Endothelial cell (in vitro differentiated cells): Measurements from ENCODE around the gene CAMKK2. TPM values are rescaled to one million over a fixed set of nuclear protein-coding genes. Genes with fewer than 3 reads are reported as not detected.

Experiments used
- DNase-seq: peaks from one replicate; pipeline ENCODE4 v3.0.0; 2021; ENCODE audit warnings: low spot score
- H3K27ac Mint-ChIP-seq: one replicate; pipeline ENCODE4 v1.8.0; 2021; ENCODE audit warnings: mixed read lengths, inconsistent platforms; ENCODE audit not compliant: unreplicated experiment
- H3K27me3 Mint-ChIP-seq: one replicate; pipeline ENCODE4 v1.8.0; 2021; ENCODE audit warnings: mild to moderate bottlenecking, moderate library complexity, mixed read lengths, inconsistent platforms; ENCODE audit not compliant: unreplicated experiment
- H3K36me3 Mint-ChIP-seq: one replicate; pipeline ENCODE4 v1.8.0; 2021; ENCODE audit warnings: mild to moderate bottlenecking, low read depth, mixed read lengths, inconsistent platforms; ENCODE audit not compliant: unreplicated experiment
- H3K4me1 Mint-ChIP-seq: one replicate; pipeline ENCODE4 v1.8.0; 2021; ENCODE audit warnings: mild to moderate bottlenecking, mixed read lengths, inconsistent platforms; ENCODE audit not compliant: unreplicated experiment
- H3K4me3 Mint-ChIP-seq: one replicate; pipeline ENCODE4 v1.8.0; 2021; ENCODE audit warnings: mild to moderate bottlenecking, mixed read lengths, inconsistent platforms; ENCODE audit not compliant: unreplicated experiment
- H3K9me3 Mint-ChIP-seq: one replicate; pipeline ENCODE4 v1.8.0; 2021; ENCODE audit warnings: mixed read lengths, inconsistent platforms; ENCODE audit not compliant: unreplicated experiment
- total RNA-seq: library from RNA; stranded (reverse); fragmentation: NEBNext Ultra II Directional; extraction: Animal tissue kit (Norgen Biotek cat#: 25700); gene quantifications from one replicate; pipeline ENCODE4 v1.2.1, GENCODE V29; 2021; ENCODE audit not compliant: unreplicated experiment
- TF ChIP-seq, protein P1 (sequence below): fragments of 200-600 bp; sonication (generic); IDR thresholded peaks from one replicate; pipeline ENCODE4 v1.5.0; 2021; ENCODE audit warnings: antibody characterized with exemption; ENCODE audit not compliant: unreplicated experiment

Gene CAMKK2
- total RNA-seq, 1 donor from 2014 or later: 44.5 TPM

DNA sequence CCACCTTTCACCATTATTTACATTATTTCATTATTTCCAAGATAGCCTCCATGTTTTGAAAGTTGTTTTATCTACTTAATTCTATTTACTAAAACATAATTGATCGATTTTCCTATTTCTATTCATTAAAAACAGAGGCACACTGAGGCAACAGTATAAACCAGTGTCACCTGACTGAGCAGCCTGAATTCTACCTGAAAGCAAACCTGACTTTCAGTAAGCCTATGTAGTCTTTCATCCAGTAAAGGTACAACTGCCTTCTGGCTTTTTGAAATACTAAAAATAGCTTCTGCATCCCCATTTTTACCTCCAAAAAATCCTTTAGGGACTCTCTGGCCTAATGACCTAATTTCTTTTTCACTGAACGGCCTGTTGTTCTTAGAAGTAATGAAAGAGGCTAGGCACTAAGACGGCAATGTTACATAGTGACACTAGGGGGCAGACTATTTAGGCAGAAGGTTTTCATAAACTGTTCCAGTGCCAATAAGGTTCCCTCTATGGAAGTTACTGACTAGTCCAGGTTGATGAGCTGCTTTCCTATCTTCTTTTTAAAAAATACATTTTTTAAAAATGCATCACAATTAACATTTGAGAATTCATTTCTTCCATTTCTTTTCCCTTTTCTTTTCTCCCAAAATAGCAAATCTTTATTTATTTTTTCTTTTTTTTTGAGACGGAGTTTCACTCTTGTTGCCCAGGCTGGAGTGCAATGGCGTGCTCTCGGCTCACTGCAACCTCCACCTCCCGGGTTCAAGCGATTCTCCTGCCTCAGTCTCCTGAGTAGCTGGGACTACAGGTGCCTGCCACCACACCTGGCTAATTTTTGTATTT, 38.2 kb upstream of the CAMKK2 start:
- Mint-ChIP-seq H3K27ac (no peak overlapping the region), H3K9me3 (no peaks in the 10 kb centered on the region), H3K36me3 (peaks cover 12% of the 10 kb centered on the region), H3K27me3 (no peaks in the 10 kb centered on the region), H3K4me1 (no peaks in the 10 kb centered on the region), H3K4me3 (no peak overlapping the region)
- peak; percentile 22 for DNase-seq
- TF ChIP-seq, protein P1, sequence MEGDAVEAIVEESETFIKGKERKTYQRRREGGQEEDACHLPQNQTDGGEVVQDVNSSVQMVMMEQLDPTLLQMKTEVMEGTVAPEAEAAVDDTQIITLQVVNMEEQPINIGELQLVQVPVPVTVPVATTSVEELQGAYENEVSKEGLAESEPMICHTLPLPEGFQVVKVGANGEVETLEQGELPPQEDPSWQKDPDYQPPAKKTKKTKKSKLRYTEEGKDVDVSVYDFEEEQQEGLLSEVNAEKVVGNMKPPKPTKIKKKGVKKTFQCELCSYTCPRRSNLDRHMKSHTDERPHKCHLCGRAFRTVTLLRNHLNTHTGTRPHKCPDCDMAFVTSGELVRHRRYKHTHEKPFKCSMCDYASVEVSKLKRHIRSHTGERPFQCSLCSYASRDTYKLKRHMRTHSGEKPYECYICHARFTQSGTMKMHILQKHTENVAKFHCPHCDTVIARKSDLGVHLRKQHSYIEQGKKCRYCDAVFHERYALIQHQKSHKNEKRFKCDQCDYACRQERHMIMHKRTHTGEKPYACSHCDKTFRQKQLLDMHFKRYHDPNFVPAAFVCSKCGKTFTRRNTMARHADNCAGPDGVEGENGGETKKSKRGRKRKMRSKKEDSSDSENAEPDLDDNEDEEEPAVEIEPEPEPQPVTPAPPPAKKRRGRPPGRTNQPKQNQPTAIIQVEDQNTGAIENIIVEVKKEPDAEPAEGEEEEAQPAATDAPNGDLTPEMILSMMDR: peak; percentile 87

DNA sequence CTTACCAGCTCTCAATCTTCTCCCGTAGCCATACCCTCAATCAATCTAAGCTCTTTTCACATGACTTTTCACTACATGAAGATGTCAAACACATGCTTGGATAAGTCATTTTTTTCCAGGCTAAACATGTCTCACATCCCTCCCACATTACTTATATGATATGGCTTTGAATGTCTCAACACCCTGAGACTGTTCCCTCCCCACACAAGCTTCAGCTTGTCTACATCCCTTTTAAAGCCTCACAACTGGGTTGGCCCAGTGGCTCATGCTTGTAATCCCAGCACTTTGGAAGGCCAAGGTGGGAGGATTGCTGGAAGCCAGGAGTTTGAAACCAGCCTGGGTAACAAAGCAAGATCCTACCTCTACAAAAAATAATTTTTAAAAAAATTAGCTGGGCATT, 37.2 kb upstream of the CAMKK2 start:
- Mint-ChIP-seq H3K4me3 (no peak overlapping the region), H3K4me1 (no peaks in the 10 kb centered on the region), H3K27ac (no peak overlapping the region), H3K27me3 (no peaks in the 10 kb centered on the region), H3K36me3 (peaks cover 15% of the 10 kb centered on the region), H3K9me3 (no peaks in the 10 kb centered on the region)
- no peak for DNase-seq
- TF ChIP-seq, protein P1: no peak

DNA sequence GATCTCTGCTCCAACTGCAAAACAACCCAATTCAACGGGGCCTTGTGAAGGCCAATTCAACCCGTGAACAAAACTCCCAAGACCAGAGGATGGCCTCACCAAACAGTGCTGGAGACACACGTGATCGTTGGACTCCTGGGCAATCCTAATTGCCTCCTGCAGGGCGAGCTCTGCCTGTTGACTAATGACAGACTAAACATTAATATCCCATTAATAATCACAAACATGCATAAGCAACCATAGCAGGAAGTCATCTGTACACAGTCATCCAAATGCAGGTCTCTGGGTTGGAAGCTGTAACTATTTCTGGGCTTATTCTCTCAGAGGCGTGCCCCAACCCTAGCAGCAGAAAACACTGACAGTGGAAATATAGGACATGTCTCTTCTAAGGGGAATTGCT, 34.7 kb upstream of the CAMKK2 start:
- Mint-ChIP-seq H3K9me3 (no peaks in the 10 kb centered on the region), H3K36me3 (peaks cover 33% of the 10 kb centered on the region), H3K4me3 (no peak overlapping the region), H3K4me1 (no peaks in the 10 kb centered on the region), H3K27me3 (peaks cover 1% of the 10 kb centered on the region), H3K27ac (no peak overlapping the region)
- TF ChIP-seq, protein P1: no peak
- DNase-seq: no peak

DNA sequence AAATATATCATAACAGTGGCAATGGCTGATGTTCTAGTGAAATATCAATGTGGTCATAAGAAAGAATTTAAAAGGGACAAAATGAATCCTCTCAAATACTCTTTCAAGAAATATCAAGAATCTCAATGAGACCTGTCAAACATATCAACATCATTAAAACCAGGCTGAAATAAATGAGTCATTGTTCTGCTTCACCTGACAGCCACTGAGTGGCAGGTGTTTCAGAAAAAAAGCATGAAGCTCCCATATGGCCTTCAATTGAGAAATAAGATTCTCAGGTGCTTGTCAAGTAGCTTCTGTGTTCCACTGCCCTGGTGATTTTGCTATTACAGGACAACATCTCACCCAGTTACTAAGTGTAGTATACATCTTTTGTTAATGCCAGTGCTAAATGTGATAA, 34.2 kb upstream of the CAMKK2 start:
- H3K4me1 Mint-ChIP-seq: no peaks in the 10 kb centered on the region
- no peak overlapping the region for H3K4me3 Mint-ChIP-seq
- H3K27ac Mint-ChIP-seq: no peak overlapping the region
- TF ChIP-seq, protein P1: no peak
- peaks cover 38% of the 10 kb centered on the region for H3K36me3 Mint-ChIP-seq
- no peak for DNase-seq
- H3K27me3 Mint-ChIP-seq: peaks cover 1% of the 10 kb centered on the region
- H3K9me3 Mint-ChIP-seq: no peaks in the 10 kb centered on the region

DNA sequence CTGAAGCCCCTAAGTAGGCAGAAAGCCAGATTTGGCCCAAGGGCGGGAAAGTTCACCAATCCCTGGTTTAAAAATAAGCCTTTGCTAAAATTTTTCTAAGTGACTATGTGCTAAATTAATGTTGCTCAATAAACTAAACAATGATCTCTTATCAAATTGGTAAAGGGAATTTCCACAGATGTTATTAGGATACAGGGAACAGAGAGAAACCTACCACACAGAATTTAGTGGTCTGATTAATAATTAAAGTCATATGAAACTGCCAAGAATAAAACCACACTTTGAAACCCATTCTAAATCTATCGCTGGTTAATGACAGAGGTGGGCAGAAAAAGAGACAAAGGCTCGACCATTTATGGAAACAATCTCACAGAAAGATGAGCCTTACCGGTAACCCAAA, 33.7 kb upstream of the CAMKK2 start:
- H3K27me3 Mint-ChIP-seq: peaks cover 1% of the 10 kb centered on the region
- H3K4me1 Mint-ChIP-seq: no peaks in the 10 kb centered on the region
- no peak overlapping the region for H3K4me3 Mint-ChIP-seq
- H3K27ac Mint-ChIP-seq: no peak overlapping the region
- no peaks in the 10 kb centered on the region for H3K9me3 Mint-ChIP-seq
- TF ChIP-seq, protein P1: no peak
- DNase-seq: no peak
- peaks cover 39% of the 10 kb centered on the region for H3K36me3 Mint-ChIP-seq
